HG02571 (cell line): ENCODE measurements around the gene UCHL5.
"Not testable (repeated sequence)": the region's sequence is repeated elsewhere in the genome, so short reads cannot be mapped to it uniquely, and the experiment has no call there.

Experiments
- ATAC-seq: cut with Tn5 transposase; IDR thresholded peaks from one replicate; pipeline ENCODE4 v1.9.1; 2021; ENCODE audit warnings: mild to moderate bottlenecking, moderate library complexity; ENCODE audit not compliant: unreplicated experiment

UCHL5 gene

DNA sequence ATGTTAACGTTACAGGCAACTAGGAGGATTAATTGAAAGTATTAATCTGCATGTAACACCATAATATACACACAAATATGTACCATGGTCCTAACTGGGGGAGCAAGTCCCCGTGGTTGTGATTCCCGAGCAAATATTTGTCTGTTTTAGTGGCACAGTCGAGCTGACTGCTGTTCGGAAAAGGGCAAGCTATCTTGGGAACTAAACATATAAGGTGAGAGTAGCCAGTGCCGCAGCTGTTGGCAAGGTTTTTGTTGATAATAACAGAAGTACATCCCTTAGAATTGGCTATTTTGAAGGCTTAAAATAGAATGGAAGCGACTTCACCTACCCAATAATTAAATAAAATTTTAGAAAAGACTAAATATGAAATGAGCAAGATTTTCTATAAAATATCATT lies 45.5 kb downstream of the UCHL5 start:
- ATAC-seq = no peak

- ATAC-seq = no peak
These were observed 46.2 kb downstream of the UCHL5 start for GRCh38 chr1:193013005-193013404.

DNA sequence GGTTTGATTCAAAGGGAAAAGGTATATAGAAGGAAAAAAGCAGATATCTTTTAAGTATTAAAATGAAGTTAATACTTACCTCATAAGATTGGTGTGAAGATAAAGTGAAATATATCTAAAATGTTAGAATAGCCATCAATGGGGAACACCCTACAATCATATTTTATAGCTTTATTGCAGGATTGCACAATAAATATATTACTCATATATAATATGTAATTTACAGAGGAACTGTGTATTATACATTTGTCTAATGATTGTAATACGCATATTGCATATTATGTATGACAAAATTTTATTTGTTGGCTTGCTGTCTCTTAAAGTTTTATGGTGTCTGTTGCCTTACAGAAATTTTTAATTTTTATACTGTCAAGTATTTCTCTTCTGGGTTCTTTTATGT lies 47.8 kb downstream of the UCHL5 start:
- ATAC-seq = no peak

DNA sequence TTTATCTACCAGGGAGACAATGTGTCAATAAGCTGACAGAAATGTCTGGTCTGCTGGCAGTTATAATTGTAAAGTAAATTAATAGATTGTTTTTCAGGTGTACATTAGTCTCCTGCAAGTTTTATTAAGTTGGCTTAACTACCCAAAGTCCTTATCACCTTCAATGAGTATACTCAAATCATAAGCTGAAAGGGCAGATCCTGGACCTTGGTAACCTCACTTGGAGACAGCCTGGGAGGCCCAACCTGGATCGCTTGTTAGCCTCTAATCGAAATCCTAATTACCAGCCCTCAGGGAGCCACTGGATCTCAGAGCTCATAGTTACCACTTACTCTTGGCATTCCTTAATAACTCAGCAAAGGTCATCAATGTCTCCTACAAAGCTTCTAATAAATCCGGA lies 49.7 kb downstream of the UCHL5 start:
- no peak for ATAC-seq

GRCh38 chr1:193005785-193006184 lies 53.4 kb downstream of the UCHL5 start:
- no peak for ATAC-seq

- no peak for ATAC-seq
These were observed 60.6 kb downstream of the UCHL5 start for GRCh38 chr1:192998536-192998935.

DNA sequence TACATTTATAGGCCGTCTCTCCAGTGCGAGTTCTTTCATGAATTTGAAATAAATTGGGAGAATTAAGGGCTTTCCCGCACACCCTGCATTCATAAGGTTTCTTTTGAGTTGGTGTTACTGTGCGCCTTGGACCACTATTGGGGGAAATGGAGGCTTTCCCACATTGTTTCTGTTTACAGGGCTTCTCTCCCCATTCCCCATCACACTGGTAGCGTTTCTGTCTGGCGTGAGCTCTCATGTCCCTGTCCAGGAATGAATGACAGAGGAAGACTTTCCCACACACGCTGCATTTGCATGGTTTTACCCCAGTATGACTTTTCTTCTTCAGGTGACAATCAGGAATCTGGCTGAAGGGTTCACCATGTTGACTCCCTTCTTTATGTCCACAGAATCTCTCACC lies 65.0 kb downstream of the UCHL5 start:
- no peak for ATAC-seq

- no peak for ATAC-seq
These were observed 65.6 kb downstream of the UCHL5 start for GRCh38 chr1:192993426-192994085.

DNA sequence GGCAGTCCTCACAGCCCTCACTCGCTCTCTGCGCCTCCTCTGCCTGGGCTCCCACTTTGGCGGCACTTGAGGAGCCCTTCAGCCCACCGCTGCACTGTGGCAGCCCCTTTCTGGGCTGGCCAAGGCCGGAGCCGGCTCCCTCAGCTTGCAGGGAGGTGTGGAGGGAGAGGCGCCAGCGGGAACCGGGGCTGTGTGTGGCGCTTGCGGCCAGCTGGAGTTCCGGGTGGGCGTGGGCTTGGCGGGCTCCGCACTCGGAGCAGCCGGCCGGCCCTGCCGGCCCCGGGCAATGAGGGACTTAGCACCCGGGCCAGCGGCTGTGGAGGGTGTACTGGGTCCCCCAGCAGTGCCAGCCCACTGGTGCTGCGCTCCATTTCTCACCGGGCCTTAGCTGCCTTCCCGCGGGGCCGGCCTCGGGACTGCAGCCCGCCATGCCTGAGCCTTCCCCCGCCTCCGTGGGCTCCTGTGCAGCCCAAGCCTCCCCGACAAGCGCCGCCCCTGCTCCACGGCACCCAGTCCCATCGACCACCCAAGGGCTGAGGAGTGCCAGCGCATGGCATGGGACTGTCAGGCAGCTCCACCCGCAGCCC lies 72.3 kb downstream of the UCHL5 start:
- not testable (repeated sequence) for ATAC-seq

- no peak for ATAC-seq
These were observed 72.9 kb downstream of the UCHL5 start for GRCh38 chr1:192986110-192986747.

- ATAC-seq = no peak
These were observed 75.1 kb downstream of the UCHL5 start for GRCh38 chr1:192984080-192984479.

- ATAC-seq = peak; percentile 91
These were observed 75.7 kb downstream of the UCHL5 start for GRCh38 chr1:192983349-192983980.

DNA sequence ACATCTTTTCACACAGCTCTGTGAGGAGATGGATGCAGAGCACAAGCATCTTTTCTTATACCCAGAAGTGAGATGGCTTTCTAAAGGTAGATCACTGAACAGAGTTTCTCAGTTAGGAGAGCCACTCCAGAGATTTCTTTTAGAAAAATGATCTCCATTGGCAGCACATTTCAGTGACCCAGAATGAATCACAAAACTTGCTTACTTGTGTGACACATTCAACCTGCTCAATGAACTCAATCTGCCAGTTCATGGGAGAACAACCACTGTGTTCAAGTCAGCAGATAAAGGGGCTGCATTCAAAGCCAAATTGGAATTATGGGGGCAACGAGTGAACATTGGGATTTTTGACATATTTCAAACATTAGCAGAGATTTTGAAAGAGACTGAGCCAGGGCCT lies 78.3 kb downstream of the UCHL5 start:
- ATAC-seq = no peak

DNA sequence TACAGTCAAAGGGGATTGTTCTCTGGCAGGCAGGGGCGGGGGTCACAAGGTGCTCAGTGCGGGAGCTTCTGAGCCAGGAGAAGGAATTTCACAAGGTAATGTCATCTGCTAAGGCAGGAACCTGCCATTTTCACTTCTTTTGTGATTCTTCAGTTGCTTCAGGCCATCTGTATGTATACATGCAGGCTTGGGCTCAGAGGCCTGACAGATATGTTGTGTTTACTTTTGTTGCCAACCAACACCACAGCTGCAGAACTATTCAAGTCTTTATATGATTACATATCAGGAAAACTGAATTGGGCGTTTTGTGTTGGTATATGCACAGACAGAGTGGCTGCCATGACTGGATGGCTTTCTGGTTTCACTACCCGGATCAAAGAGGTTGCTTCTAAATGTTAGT lies 78.8 kb downstream of the UCHL5 start:
- ATAC-seq = not testable (repeated sequence)

DNA sequence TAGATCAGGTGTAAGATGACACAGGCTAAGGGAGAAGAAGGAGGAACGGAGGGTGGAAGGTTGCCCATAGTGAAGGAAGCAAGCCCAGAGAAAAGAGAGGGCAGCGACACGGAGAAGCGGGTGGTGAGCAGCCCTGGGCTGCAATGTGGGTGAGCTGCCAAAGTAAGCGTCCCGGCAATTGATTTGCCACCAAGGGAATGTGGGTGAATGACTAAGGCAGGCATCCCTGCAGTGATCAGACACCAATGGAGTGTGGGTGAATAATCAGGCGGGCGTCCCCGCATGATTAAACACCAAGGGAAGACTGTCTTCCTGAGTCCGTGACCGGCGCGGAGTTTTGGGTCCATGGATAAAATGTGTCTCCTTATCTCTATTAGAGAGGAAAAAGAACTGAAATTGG lies 79.6 kb downstream of the UCHL5 start:
- ATAC-seq = no peak

GRCh38 chr1:192978195-192978710 lies 80.9 kb downstream of the UCHL5 start:
- ATAC-seq = no peak

GRCh38 chr1:192977089-192977706 lies 82.0 kb downstream of the UCHL5 start:
- no peak for ATAC-seq

- no peak for ATAC-seq
These were observed 82.6 kb downstream of the UCHL5 start for GRCh38 chr1:192976576-192976975.

DNA sequence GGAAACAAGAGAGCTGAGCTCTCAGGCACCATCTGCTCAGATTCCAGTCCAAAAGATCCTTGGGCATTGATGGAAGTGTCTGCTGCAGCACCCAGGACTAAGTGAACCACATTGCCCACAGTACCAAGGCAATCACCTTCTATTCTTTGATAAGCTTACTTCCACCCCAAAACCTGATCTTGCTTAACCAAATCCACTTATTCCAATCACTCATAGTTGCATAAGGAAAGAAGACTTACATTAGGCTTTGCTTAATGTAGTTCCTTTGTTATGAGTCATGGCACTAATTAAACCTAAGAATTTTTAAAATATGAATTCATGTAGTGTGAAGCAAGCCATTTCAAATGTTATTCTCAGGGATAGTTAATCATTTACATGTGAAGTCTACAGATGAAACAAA lies 84.5 kb downstream of the UCHL5 start:
- ATAC-seq = no peak

- no peak for ATAC-seq
These were observed 85.2 kb downstream of the UCHL5 start for GRCh38 chr1:192973988-192974387.

DNA sequence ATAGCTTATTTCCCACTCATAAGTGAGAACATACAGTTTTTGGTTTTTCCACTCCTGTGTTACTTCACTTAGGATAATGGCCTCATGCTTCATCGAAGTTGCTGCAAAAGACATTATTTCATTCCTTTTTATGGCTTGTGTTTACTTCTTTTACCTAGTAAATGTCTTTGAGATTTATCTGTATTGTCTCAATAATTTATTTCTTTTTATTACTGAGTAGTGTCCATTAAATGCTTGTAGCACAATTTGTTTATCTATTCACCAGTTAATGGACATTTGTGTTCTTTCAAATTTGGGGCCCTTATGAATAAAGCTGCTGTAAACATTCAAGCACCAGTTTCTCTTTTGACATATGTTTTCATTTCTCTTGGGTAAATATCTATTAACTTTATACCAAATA lies 86.0 kb downstream of the UCHL5 start:
- ATAC-seq = no peak
